Activated naive CD4-positive, alpha-beta T cell treated with anti-CD3 and anti-CD28 coated beads, Interleukin-2, amount 10 ng/mL, durations not matched to agents 7 days and 5 days (primary cell): Measurements from ENCODE around the gene EXOSC5.
"Not testable (repeated sequence)": the region's sequence is repeated elsewhere in the genome, so short reads cannot be mapped to it uniquely, and the experiment has no call there.

Source experiments
- CTCF ChIA-PET: fragments of 350-600 bp; sonication (Branson Sonifier 250); formaldehyde crosslinking; loops from one replicate; lab custom pipeline; 2021; ENCODE audit warnings: antibody characterized with exemption; lab: Charles Lee
- DNase-seq: peaks from one replicate; pipeline ENCODE4 v3.0.0-alpha.2; 2020
- H3K27ac Mint-ChIP-seq: one replicate; pipeline ENCODE4 v1.8.0; 2021; ENCODE audit warnings: mild to moderate bottlenecking, moderate library complexity, mixed read lengths
- H3K27me3 Mint-ChIP-seq: one replicate; pipeline ENCODE4 v1.8.0; 2021; ENCODE audit warnings: mild to moderate bottlenecking, mixed read lengths
- H3K36me3 Mint-ChIP-seq: one replicate; pipeline ENCODE4 v1.8.0; 2021; ENCODE audit warnings: mixed read lengths
- H3K4me1 Mint-ChIP-seq: one replicate; pipeline ENCODE4 v1.8.0; 2021; ENCODE audit warnings: mixed read lengths
- H3K4me3 Mint-ChIP-seq: one replicate; pipeline ENCODE4 v1.8.0; 2021; ENCODE audit warnings: mild to moderate bottlenecking, moderate library complexity, mixed read lengths
- H3K9me3 Mint-ChIP-seq: one replicate; pipeline ENCODE4 v1.8.0; 2021; ENCODE audit warnings: mixed read lengths

The EXOSC5 gene

DNA sequence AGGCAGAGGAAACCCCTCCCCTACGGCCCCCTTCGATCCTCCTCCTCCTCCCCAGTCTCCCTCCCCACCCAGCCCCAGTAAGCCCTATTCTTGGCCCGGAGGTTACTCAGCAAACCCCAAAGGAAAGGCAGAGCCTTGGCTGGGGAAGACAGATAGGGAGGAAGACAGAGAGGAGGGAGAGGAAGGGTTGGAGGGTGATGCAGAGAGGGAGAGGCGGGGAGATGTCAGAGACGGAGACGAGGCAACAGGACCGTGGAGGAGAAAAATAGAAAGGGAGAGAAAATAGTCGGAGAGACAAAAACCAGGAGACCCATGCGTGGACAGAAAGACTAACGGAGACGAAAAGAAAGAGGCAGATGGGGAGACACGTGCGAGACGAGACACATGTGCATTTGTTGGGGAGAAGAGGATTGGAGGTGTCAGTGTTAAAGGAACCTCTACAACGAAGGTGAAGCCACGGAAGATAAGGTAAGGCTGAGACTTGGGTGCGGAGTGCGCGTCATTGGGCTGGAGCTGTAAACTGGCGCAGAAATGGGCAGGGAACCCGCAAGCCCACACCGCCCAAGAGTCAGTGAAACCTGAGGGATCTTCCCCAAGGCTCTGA is 46.3 kb downstream of the EXOSC5 start:
- H3K27ac Mint-ChIP-seq = peak overlapping the region; percentile 86
- peaks cover 50% of the 10 kb centered on the region for H3K4me1 Mint-ChIP-seq
- H3K9me3 Mint-ChIP-seq = peaks cover 3% of the 10 kb centered on the region
- CTCF ChIA-PET = interaction anchor here (0.5 to 2.7 kb wide), 8 partner anchors 9 to 88 kb away, joined by 3 to 14 read pairs (median 4); partner anchors contain the start of gene B9D2
- no peak for DNase-seq
- peak overlapping the region; percentile 92 for H3K4me3 Mint-ChIP-seq
- no peaks in the 10 kb centered on the region for H3K27me3 Mint-ChIP-seq
- H3K36me3 Mint-ChIP-seq = peaks cover 42% of the 10 kb centered on the region

DNA sequence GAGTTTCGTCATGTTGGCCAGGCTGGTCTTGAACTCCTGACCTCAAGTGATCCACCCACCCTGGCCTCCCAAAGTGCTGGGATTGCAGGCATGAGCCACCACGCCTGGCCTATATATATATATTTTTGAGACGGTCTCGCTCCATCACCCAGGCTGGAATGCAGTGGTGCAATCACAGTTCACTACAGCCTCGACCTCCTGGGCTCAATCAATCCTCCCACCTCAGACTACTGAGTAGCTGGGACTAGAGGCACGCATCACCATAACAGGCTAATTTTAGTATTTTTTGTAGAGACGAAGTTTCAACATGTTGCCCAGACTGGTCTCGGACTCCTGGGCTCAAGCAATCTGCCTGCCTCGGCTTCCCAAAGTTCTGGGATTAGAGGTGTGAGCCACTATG is 50.2 kb downstream of the EXOSC5 start:
- H3K27ac Mint-ChIP-seq, H3K27me3 Mint-ChIP-seq, H3K9me3 Mint-ChIP-seq, CTCF ChIA-PET, H3K4me3 Mint-ChIP-seq, DNase-seq: not testable (repeated sequence)
- Mint-ChIP-seq H3K36me3 (peaks cover 62% of the 10 kb centered on the region), H3K4me1 (peaks cover 67% of the 10 kb centered on the region)

DNA sequence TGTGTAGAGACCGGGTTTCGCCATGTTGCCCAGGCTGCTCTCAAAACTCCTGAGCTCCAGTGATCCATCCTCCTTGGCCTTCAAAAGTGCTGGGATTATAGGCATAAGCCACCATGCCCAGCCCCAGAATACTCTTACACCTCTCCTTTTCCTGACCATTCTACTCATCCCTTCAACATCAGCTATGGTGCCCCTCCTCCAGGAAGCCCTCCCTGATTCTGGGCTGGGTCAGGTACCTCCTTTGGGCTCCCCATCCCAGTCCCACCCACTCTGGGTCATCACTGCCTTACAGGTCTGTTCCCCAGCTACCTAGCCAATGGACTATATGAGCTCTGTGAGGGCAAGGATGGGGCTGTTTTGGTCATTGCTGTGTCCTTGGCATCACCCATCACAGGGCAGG is 53.0 kb downstream of the EXOSC5 start:
- DNase-seq = no peak
- Mint-ChIP-seq H3K27me3 (no peaks in the 10 kb centered on the region), H3K27ac (peak overlapping the region; percentile 67), H3K36me3 (peaks cover 68% of the 10 kb centered on the region), H3K9me3 (peaks cover 3% of the 10 kb centered on the region), H3K4me3 (no peak overlapping the region), H3K4me1 (peaks cover 69% of the 10 kb centered on the region)
- CTCF ChIA-PET = no interaction called here

DNA sequence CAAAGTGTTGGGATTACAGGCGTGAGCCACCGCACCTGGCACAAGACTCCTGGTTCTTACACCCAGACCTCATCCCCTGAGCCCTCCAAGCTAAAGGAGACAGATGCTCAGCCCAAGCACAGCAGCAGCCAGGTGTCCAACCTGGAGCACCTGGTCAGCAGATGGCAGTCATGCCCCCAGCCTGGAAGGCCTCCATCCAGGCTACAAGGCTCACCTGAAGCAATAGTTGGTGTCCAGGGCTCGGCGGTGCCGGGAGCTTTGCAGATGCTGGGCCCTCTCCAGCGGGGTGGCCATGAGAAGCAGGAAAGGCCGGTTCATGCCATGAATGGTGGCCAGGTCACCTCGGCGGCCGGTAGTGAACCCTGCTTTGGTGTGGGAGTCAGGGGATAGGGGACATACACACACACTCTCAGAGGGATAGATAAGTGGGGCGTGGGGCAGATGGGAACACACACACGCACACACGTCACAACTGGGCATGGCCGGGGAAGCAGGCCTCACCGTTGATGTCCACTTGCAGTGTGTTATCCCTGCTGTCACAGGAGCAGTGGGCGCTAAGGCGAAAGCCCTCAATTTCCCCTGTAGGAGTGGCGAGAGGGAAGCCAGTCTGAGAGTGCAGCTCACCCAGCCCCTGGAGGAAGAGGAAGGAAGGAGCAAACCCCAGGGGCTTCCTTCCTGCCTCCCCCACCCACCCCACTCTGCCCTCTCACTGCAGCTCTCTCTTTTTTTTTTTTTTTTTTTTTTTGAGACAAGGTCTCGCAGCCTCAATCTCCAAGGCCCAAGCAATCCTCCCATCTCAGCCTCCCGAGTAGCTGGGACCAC is 55.3 kb downstream of the EXOSC5 start:
- CTCF ChIA-PET = interaction anchor here (1.2 kb wide), 1 partner anchor 10 kb away, joined by 5 read pairs; no protein-coding TSS in a partner anchor
- Mint-ChIP-seq H3K4me3 (peak overlapping the region; percentile 23), H3K36me3 (peaks cover 63% of the 10 kb centered on the region), H3K27ac (peak overlapping the region; percentile 49), H3K9me3 (no peaks in the 10 kb centered on the region), H3K27me3 (no peaks in the 10 kb centered on the region), H3K4me1 (peaks cover 61% of the 10 kb centered on the region)
- no peak for DNase-seq

DNA sequence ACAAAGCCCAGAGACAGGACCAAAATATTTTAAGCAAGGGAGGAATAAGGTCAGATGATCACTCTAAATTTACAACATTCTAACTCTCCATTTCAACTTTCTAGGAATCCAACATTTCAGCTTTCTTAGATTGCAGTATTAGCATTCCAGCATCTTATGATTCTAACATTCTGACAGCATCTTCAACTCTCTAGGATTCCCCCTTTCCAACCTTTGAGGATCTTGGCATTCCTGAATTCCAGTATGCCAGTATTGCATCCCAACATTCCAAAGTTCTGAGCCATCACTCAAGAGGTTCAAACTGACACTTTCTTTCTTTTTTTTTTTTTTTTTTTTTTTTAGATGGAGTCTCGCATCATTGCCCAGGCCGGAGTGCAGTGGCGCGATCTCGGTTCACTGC is 57.2 kb downstream of the EXOSC5 start:
- H3K27me3 Mint-ChIP-seq = no peaks in the 10 kb centered on the region
- no peaks in the 10 kb centered on the region for H3K9me3 Mint-ChIP-seq
- peaks cover 66% of the 10 kb centered on the region for H3K4me1 Mint-ChIP-seq

More for the DNA sequence above, 57.2 kb downstream of the EXOSC5 start:
- no peak for DNase-seq
- CTCF ChIA-PET = no interaction called here
- Mint-ChIP-seq H3K36me3 (peaks cover 65% of the 10 kb centered on the region), H3K27ac (no peak overlapping the region), H3K4me3 (no peak overlapping the region)
